ENCODE measurements around the gene CA4.

- TF ChIP-seq, protein P1, sequence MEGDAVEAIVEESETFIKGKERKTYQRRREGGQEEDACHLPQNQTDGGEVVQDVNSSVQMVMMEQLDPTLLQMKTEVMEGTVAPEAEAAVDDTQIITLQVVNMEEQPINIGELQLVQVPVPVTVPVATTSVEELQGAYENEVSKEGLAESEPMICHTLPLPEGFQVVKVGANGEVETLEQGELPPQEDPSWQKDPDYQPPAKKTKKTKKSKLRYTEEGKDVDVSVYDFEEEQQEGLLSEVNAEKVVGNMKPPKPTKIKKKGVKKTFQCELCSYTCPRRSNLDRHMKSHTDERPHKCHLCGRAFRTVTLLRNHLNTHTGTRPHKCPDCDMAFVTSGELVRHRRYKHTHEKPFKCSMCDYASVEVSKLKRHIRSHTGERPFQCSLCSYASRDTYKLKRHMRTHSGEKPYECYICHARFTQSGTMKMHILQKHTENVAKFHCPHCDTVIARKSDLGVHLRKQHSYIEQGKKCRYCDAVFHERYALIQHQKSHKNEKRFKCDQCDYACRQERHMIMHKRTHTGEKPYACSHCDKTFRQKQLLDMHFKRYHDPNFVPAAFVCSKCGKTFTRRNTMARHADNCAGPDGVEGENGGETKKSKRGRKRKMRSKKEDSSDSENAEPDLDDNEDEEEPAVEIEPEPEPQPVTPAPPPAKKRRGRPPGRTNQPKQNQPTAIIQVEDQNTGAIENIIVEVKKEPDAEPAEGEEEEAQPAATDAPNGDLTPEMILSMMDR (IDR thresholded peaks at IDR 0.05 in 2 of 3, conservative IDR thresholded peaks at IDR 0.05 in 1 of 3; ENCODE audit: control insufficient read depth in 2 of 3, extremely low read depth in 1 of 3, insufficient read depth in 1 of 3, low read depth in 3 of 3, low read length in 3 of 3), result no peak
- TF ChIP-seq POLR2AphosphoS5 (IDR thresholded peaks at IDR 0.05; ENCODE audit: low read length), result no peak
- TF ChIP-seq ASH2L (IDR thresholded peaks at IDR 0.05; ENCODE audit: borderline replicate concordance, low read depth), result no peak
- no peak for TF ChIP-seq SPI1 (IDR thresholded peaks at IDR 0.05; ENCODE audit: borderline replicate concordance, insufficient read depth, low read depth, low read length)
- no peak for TF ChIP-seq FOXM1 (IDR thresholded peaks at IDR 0.05; ENCODE audit: low read depth, low read length)
- no peak for TF ChIP-seq CREB1 (IDR thresholded peaks at IDR 0.05; ENCODE audit: low read depth)
- TF ChIP-seq TAF1 (IDR thresholded peaks at IDR 0.05; ENCODE audit: borderline replicate concordance, low read depth, low read length), result no peak
- no peak for TF ChIP-seq CEBPZ (IDR thresholded peaks at IDR 0.05; ENCODE audit: low read depth, low read length)
- TF ChIP-seq PAX5 (IDR thresholded peaks at IDR 0.05; ENCODE audit: borderline replicate concordance, low read depth, low read length), result no peak
Observed at GRCh38 chr17:60165971-60166370, 16.2 kb downstream of the CA4 start.
